Activated T-cell treated with anti-CD3 and anti-CD28 coated beads, Interleukin-2, amount 50 U/mL, for 4 hours (primary cell): ENCODE results near the gene TTC23. TPM values are rescaled to one million over a fixed set of nuclear protein-coding genes. Genes with fewer than 3 reads are reported as not detected.
A peak's percentile ranks its signal among the peaks of the same experiment; 100 is the strongest.

Experiments used
- ATAC-seq, 2 donors: fragments of 200-7000 bp; cut with Tn5 transposase; one replicate each; pipeline ENCODE4 v1.10.0; 2021
- DNase-seq: peaks from one replicate; pipeline ENCODE4 v3.0.0-alpha.2; 2020
- H3K27me3 Mint-ChIP-seq: one replicate; pipeline ENCODE4 v1.8.0; 2021; ENCODE audit warnings: low read depth, mixed read lengths
- H3K36me3 Mint-ChIP-seq: one replicate; pipeline ENCODE4 v1.8.0; 2022; ENCODE audit warnings: mixed read lengths; ENCODE audit not compliant: insufficient read depth
- H3K4me1 Mint-ChIP-seq: one replicate; pipeline ENCODE4 v1.8.0; 2021; ENCODE audit warnings: low read depth, mixed read lengths
- H3K4me3 Mint-ChIP-seq: one replicate; pipeline ENCODE4 v1.8.0; 2021; ENCODE audit warnings: mild to moderate bottlenecking, moderate library complexity, mixed read lengths
- H3K9me3 Mint-ChIP-seq: one replicate; pipeline ENCODE4 v1.8.0; 2021; ENCODE audit warnings: mixed read lengths
- total RNA-seq, 3 donors: library from RNA; stranded (reverse); gene quantifications; one replicate each; pipeline ENCODE4 v1.2.1, GENCODE V29; 2021

Gene TTC23
- total RNA-seq, 3 donors from 2014 or later, result 1.1 to 3.0 (median 1.6) TPM

- Mint-ChIP-seq H3K4me3 (no peak overlapping the region), H3K9me3 (no peaks in the 10 kb centered on the region), H3K36me3 (no peaks in the 10 kb centered on the region), H3K4me1 (peaks cover 1% of the 10 kb centered on the region), H3K27me3 (peaks cover 56% of the 10 kb centered on the region)
- ATAC-seq, result peak in 1 of 2 donors; percentile 46
- DNase-seq, result peak; percentile 16
These were observed 148.9 kb downstream of the TTC23 start for GRCh38 chr15:99100245-99101173.

DNA sequence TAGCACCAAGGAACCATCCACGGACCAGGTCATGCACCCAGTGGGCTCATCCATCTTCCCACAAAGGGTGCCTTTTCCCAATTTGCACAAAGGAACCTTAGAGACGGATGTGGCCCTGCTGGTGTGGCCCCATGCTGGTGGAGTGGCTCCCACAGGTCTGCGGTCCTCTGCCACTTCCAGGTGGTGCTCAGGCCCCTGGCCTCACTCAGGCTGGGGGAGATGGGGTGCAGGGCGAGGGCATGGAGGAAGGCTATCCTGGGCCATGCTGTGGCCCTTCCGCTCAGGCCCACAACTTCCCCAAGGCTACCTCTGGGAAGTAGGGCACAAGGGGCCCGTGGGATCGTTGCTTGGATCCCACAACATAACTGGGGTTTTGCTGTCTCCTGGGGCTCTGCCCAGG lies 149.7 kb downstream of the TTC23 start:
- DNase-seq (no peak), ATAC-seq (no peak)
- no peak overlapping the region for H3K4me3 Mint-ChIP-seq
- H3K4me1 Mint-ChIP-seq, result peaks cover 1% of the 10 kb centered on the region
- H3K36me3 Mint-ChIP-seq, result no peaks in the 10 kb centered on the region
- peaks cover 56% of the 10 kb centered on the region for H3K27me3 Mint-ChIP-seq
- no peaks in the 10 kb centered on the region for H3K9me3 Mint-ChIP-seq

- Mint-ChIP-seq H3K36me3 (no peaks in the 10 kb centered on the region), H3K9me3 (no peaks in the 10 kb centered on the region), H3K4me1 (peaks cover 1% of the 10 kb centered on the region), H3K27me3 (peaks cover 56% of the 10 kb centered on the region), H3K4me3 (no peak overlapping the region)
- ATAC-seq (no peak), DNase-seq (no peak)
These were observed 150.4 kb downstream of the TTC23 start for GRCh38 chr15:99098991-99099390.

DNA sequence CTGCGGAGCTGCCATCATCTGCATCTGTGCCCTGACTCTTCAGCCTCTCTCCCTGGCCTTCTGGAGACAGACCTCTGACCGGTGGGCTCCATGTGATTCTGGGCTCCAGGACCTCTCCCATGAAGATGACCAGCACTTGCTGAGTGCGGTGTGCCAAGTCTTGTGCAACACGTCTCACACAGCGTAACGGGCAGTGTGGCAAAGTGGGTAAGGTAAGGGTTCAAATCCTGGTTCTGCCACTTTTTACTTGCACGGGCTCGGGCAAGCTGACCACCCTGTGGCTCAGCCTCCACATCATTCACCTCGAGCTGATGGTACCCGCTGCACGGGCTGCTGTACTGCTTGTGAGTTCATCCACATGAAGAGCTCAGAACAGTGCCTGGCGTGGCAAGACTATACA lies 151.0 kb downstream of the TTC23 start:
- no peak for ATAC-seq
- H3K36me3 Mint-ChIP-seq, result no peaks in the 10 kb centered on the region
- H3K4me3 Mint-ChIP-seq, result no peak overlapping the region
- H3K27me3 Mint-ChIP-seq, result peaks cover 53% of the 10 kb centered on the region
- H3K4me1 Mint-ChIP-seq, result no peaks in the 10 kb centered on the region
- H3K9me3 Mint-ChIP-seq, result no peaks in the 10 kb centered on the region
- DNase-seq, result no peak

GRCh38 chr15:99097441-99098410 lies 151.7 kb downstream of the TTC23 start:
- Mint-ChIP-seq H3K4me3 (no peak overlapping the region), H3K9me3 (no peaks in the 10 kb centered on the region), H3K36me3 (no peaks in the 10 kb centered on the region), H3K4me1 (no peaks in the 10 kb centered on the region), H3K27me3 (peaks cover 47% of the 10 kb centered on the region)
- ATAC-seq (no peak), DNase-seq (no peak)

- H3K4me1 Mint-ChIP-seq, result no peaks in the 10 kb centered on the region
- no peak overlapping the region for H3K4me3 Mint-ChIP-seq
- DNase-seq (no peak), ATAC-seq (no peak)
- H3K27me3 Mint-ChIP-seq, result peaks cover 41% of the 10 kb centered on the region
- H3K36me3 Mint-ChIP-seq, result no peaks in the 10 kb centered on the region
- no peaks in the 10 kb centered on the region for H3K9me3 Mint-ChIP-seq
These were observed 152.4 kb downstream of the TTC23 start for GRCh38 chr15:99096894-99097426.

DNA sequence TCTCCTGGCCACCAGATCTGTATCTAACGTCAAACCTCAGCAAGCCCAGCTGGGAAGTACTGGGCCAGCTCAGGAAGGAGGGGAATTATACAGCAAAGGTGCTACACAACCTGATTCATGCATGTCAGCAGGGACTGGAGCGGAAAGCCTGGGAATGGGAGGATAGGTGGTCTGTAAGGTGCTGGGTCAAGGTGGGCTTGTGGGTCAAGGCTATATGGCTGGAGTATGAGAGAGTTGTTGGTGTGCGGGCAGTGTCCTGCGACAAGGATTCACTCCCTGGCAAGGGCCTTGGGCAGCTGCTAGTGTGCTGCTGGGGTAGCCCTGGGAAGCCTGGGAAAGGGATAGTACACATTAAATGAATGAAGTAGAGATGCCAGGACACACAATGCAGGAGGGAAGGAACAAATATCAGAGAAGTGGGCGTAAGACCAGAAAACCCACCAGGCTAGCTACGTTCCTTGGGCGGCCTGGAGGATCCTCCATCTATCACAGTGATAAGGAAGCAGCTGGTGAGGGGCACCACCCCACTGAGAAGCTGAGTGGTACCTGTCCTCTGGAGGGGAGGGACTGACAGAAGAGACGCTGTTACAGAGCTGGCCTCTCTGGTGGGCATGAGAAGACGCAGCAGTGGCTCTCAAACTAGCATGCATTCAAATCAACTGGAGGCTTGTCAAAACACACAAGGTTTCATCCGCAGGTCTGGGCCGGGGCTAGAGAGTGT lies 153.0 kb downstream of the TTC23 start:
- Mint-ChIP-seq H3K9me3 (no peaks in the 10 kb centered on the region), H3K36me3 (no peaks in the 10 kb centered on the region), H3K4me1 (no peaks in the 10 kb centered on the region), H3K4me3 (no peak overlapping the region), H3K27me3 (peaks cover 35% of the 10 kb centered on the region)
- DNase-seq, result no peak
- no peak for ATAC-seq

DNA sequence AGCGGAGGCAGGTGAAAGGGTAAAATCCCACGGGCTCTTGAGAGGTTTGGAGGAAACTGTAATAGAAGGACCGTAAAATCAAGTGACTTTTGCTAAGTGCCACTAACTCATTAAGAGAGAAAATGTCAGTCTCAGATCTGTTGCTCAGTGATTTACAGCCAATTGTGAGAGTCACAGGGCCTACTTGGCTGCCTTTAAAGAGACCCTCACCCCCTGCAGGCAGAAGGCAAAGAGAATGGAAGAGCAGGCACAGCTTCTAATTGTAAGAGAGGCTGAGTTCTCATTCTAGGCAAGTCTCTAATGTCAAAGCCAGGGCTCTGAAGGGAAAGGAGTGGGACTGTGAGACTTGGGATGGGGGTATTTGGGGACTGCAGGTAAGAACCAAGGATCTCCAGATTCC lies 153.8 kb downstream of the TTC23 start:
- Mint-ChIP-seq H3K36me3 (no peaks in the 10 kb centered on the region), H3K9me3 (no peaks in the 10 kb centered on the region), H3K27me3 (peaks cover 34% of the 10 kb centered on the region), H3K4me1 (no peaks in the 10 kb centered on the region), H3K4me3 (no peak overlapping the region)
- ATAC-seq, result no peak
- DNase-seq, result no peak

DNA sequence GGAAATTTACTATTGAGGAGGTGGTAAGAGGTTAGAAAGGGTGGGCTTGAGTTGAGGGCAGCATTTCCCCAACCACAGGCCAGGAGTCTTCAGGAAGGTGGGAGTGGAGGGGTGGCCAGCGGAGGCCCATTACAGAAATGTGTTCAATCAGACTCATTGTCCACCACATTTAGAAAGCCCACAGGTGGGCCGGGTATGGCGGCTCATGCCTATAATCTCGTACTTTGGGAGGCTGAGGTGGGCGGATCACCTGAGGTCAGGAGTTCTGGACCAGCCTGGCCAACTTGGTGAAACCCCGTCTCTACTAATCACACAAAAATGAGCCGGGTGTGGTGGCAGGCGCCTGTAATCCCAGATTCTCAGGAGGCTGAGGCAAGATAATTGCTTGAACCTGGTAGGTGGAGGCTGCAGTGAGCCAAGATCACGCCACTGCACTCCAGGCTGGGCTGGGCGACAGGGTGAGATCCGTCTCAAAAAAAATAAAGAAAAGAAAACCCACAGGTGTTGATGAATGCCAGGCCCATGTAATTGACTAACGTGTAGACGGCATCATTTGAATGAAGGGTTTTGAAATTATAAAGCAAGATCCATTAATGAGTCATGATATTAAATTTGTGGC lies 156.7 kb downstream of the TTC23 start:
- DNase-seq, result no peak
- Mint-ChIP-seq H3K4me1 (peaks cover 6% of the 10 kb centered on the region), H3K9me3 (no peaks in the 10 kb centered on the region), H3K36me3 (no peaks in the 10 kb centered on the region), H3K4me3 (no peak overlapping the region), H3K27me3 (peaks cover 14% of the 10 kb centered on the region)
- ATAC-seq, result no peak

GRCh38 chr15:99090938-99091337 lies 158.4 kb downstream of the TTC23 start:
- H3K36me3 Mint-ChIP-seq, result no peaks in the 10 kb centered on the region
- peaks cover 6% of the 10 kb centered on the region for H3K4me1 Mint-ChIP-seq
- no peaks in the 10 kb centered on the region for H3K9me3 Mint-ChIP-seq
- H3K27me3 Mint-ChIP-seq, result peaks cover under 1% of the 10 kb centered on the region
- no peak for ATAC-seq
- DNase-seq, result no peak
- H3K4me3 Mint-ChIP-seq, result no peak overlapping the region

DNA sequence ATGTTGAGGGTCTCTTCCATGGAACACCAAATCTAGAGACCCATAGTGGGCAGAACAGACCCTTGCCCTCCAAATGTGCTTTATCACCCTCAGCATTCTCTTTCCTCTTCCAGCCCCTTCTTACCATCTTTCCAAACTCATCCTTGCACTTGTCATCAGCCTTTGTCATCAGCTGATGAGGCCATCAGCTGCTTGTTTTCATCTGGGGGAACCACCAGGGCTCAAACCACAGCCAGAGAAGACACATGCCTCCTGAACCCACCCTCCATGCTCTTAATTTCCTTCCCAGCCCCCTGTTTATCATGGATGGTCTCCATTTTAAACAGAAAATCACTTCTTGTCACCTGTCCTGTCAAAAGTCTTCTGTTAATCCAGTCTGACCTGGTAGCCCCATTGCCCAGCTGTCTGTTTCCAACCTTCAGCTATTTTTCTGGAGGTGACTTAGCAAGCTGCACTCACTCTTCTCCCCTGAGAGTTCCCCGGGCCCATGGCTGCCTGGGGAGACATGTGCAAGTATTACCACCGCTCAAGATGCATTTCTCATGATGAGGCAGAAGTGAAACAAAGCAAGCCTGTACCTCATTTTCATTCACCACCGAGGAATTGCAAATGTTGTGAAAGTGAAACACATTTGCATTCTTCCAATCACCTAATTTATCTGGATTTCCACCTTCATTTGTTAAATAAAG lies 159.2 kb downstream of the TTC23 start:
- no peaks in the 10 kb centered on the region for H3K9me3 Mint-ChIP-seq
- no peaks in the 10 kb centered on the region for H3K27me3 Mint-ChIP-seq
- H3K4me3 Mint-ChIP-seq, result no peak overlapping the region
- H3K4me1 Mint-ChIP-seq, result peaks cover 6% of the 10 kb centered on the region
- no peaks in the 10 kb centered on the region for H3K36me3 Mint-ChIP-seq
- ATAC-seq (peak in 1 of 2 donors; percentile 41), DNase-seq (no peak)

DNA sequence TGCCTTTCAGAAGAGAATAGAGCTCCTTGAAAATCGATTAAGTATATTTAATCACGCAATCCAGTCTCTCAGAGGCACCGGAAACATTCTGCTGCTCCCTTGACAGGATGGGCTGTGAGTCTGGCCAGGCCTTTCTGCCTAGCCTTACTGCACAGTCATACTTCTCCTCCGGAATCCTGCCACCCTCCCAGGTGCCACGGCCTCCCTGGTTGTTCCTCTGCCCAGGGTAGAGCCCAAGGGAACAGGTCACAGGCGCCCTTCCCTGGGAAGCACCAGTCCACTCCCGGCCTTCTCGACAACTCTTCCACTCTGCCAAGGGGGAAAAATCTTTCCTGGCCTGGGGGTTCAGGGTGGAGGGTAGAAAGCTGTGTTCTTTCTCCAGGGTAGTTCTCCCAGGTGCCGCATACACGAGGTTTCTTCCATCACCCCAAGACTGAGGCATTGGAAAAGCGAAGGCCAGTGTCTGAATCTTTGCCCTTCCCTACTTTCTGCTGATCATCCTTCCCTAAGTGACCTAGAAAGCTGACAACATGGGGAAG lies 161.9 kb downstream of the TTC23 start:
- no peaks in the 10 kb centered on the region for H3K36me3 Mint-ChIP-seq
- DNase-seq (no peak), ATAC-seq (peak in 1 of 2 donors; percentile 30)
- H3K4me1 Mint-ChIP-seq, result peaks cover 6% of the 10 kb centered on the region
- peaks cover 2% of the 10 kb centered on the region for H3K27me3 Mint-ChIP-seq
- H3K9me3 Mint-ChIP-seq, result no peaks in the 10 kb centered on the region
- no peak overlapping the region for H3K4me3 Mint-ChIP-seq

DNA sequence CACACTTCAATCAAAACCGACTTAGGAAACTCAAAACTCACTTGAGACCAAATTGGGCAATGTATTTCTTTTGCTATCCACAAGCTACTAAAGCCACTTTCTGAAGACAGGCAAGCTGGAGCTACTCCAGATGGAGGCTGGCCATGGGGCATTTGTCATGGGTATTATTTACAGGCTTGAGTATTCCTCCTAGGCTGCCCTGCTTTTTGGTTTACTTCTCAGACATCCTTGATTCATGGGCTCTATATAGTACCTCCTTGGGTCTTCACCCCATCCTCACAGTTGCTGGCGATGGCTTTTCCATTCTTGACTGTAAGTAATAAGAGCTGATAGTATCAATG lies 163.1 kb downstream of the TTC23 start:
- H3K36me3 Mint-ChIP-seq, result no peaks in the 10 kb centered on the region
- no peak for ATAC-seq
- no peak for DNase-seq

More for the DNA sequence above, 163.1 kb downstream of the TTC23 start:
- Mint-ChIP-seq H3K9me3 (no peaks in the 10 kb centered on the region), H3K4me1 (peaks cover 6% of the 10 kb centered on the region), H3K4me3 (no peak overlapping the region), H3K27me3 (peaks cover 8% of the 10 kb centered on the region)
